ENCODE data around the gene SRSF2. TPM values are rescaled to one million over a fixed set of nuclear protein-coding genes. Genes with fewer than 3 reads are reported as not detected.

SRSF2 gene
- total and polyA plus RNA-seq, 9 of the 15 experiments (the other 6 are each of a cell fraction or from before 2014, with no cell fraction given), result 161 to 583 (median 393) TPM

DNA sequence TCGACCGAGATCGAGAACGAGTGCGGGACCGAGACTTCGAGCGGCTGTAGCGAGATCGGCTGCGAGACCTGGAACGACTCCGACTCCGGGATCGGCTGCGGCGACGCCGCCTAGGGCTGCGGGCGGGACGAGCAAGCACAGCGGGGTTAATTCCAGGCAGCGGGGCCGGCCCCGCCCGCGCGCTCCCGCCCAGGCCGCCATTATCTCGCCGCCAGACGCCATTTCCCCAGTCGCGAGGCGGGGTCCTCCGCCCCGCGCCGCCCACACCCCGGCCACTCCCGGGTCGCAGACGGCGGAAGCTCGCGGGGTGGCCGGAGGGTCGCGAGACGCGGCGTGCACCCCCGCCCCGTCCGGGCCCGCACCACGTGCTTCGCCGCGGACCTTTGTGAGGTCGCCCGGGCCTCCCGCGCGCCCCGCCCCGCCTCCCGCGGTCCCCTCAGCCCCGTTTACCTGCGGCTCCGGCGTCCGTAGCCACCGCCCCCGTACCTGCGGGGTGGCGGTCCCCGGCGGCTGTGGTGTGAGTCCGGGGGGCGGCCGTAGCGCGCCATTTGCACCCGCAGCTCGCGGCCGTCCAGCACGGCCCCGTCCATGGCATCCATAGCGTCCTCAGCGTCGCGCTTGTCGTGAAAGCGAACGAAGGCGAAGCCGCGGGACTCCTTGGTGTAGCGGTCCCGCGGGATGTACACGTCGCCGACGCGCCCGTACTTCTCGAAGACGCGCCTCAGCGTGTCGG is 616 bp downstream of the SRSF2 start (continued):
- TF ChIP-seq NUFIP1 (IDR thresholded peaks at IDR 0.05; ENCODE audit: partially characterized antibody), result no peak
- no peak for TF ChIP-seq ZNF830 (CRISPR knock-in tag; IDR thresholded peaks at IDR 0.05)
- TF ChIP-seq RBM25 (IDR thresholded peaks at IDR 0.05; ENCODE audit: low read depth, low read length, severe bottlenecking), result peak; percentile 59
- TF ChIP-seq FOS (IDR thresholded peaks at IDR 0.05; ENCODE audit: extremely low read depth, insufficient read length), result no peak
- TF ChIP-seq SNIP1 (IDR thresholded peaks at IDR 0.05; ENCODE audit: low read depth), result no peak
- peak; percentile 45 for TF ChIP-seq SAP30 (IDR thresholded peaks at IDR 0.05; ENCODE audit: borderline replicate concordance, insufficient read depth, low read depth, low read length, poor library complexity, severe bottlenecking)
- TF ChIP-seq SREBF2 (CRISPR knock-in tag; IDR thresholded peaks at IDR 0.05), result no peak
- no peak for TF ChIP-seq ATF1 (CRISPR knock-in tag; IDR thresholded peaks at IDR 0.05)
- no peak for TF ChIP-seq ATF1 (tag; IDR thresholded peaks at IDR 0.05)
- 0 out of 2 replicates have a peak, but pooled peaks have one; percentile 52 for TF ChIP-seq CEBPG (CRISPR knock-in tag; IDR thresholded peaks at IDR 0.05)
- TF ChIP-seq CEBPG (tag; conservative IDR thresholded peaks at IDR 0.05 in 1 of 2, IDR thresholded peaks at IDR 0.05 in 1 of 2), result no peak
- TF ChIP-seq ZBTB1 (CRISPR knock-in tag; IDR thresholded peaks at IDR 0.05; ENCODE audit: borderline replicate concordance, low read depth), result no peak
- no peak for TF ChIP-seq CBX8 (IDR thresholded peaks at IDR 0.05; ENCODE audit: borderline replicate concordance, extremely low read depth, low read depth, low read length, poor library complexity, severe bottlenecking)
- no peak for TF ChIP-seq CBX5 (IDR thresholded peaks at IDR 0.05; ENCODE audit: borderline replicate concordance, low read depth)
- TF ChIP-seq ZSCAN29 (IDR thresholded peaks at IDR 0.05), result no peak
- no peak for TF ChIP-seq RFX5 (IDR thresholded peaks at IDR 0.05; ENCODE audit: low read depth, low read length)
- no peak for TF ChIP-seq MCM3 (IDR thresholded peaks at IDR 0.05)
- no peak for TF ChIP-seq SMC3 (conservative IDR thresholded peaks at IDR 0.05; ENCODE audit: insufficient read depth, low read depth, low read length)
- TF ChIP-seq MIER1 (IDR thresholded peaks at IDR 0.05; ENCODE audit: low read depth), result no peak
- no peak; a peak in 1 of 4 replicates for TF ChIP-seq SIN3A (IDR thresholded peaks at IDR 0.05; ENCODE audit: borderline replicate concordance in 2 of 2, control insufficient read depth in 1 of 2, low read depth in 2 of 2, low read length in 2 of 2)
- TF ChIP-seq EHMT2 (IDR thresholded peaks at IDR 0.05), result no peak
- TF ChIP-seq ZNF140 (CRISPR knock-in tag; IDR thresholded peaks at IDR 0.05), result no peak
- no peak for TF ChIP-seq IRF1 (CRISPR knock-in tag; IDR thresholded peaks at IDR 0.05; ENCODE audit: borderline replicate concordance)
- TF ChIP-seq, protein P1, sequence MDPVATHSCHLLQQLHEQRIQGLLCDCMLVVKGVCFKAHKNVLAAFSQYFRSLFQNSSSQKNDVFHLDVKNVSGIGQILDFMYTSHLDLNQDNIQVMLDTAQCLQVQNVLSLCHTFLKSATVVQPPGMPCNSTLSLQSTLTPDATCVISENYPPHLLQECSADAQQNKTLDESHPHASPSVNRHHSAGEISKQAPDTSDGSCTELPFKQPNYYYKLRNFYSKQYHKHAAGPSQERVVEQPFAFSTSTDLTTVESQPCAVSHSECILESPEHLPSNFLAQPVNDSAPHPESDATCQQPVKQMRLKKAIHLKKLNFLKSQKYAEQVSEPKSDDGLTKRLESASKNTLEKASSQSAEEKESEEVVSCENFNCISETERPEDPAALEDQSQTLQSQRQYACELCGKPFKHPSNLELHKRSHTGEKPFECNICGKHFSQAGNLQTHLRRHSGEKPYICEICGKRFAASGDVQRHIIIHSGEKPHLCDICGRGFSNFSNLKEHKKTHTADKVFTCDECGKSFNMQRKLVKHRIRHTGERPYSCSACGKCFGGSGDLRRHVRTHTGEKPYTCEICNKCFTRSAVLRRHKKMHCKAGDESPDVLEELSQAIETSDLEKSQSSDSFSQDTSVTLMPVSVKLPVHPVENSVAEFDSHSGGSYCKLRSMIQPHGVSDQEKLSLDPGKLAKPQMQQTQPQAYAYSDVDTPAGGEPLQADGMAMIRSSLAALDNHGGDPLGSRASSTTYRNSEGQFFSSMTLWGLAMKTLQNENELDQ (CRISPR knock-in tag; IDR thresholded peaks at IDR 0.05; ENCODE audit: borderline replicate concordance), result no peak
- TF ChIP-seq ZNF551 (CRISPR knock-in tag; IDR thresholded peaks at IDR 0.05), result no peak
- no peak for TF ChIP-seq FOXM1 (IDR thresholded peaks at IDR 0.05; ENCODE audit: low read depth)
- TF ChIP-seq FOXM1 (CRISPR knock-in tag; IDR thresholded peaks at IDR 0.05; ENCODE audit: low read depth), result no peak
- TF ChIP-seq POLR3G (IDR thresholded peaks at IDR 0.05; ENCODE audit: extremely low read depth, insufficient read length, insufficient replicate concordance), result no peak

All from K562 (cell line).